Activated naive CD8-positive, alpha-beta T cell treated with anti-CD3 and anti-CD28 coated beads, Interleukin-2, amount 50 U/mL, for 24 hours (primary cell): Measurements from ENCODE around the gene B3GNT3.

Experiments
- ATAC-seq: fragments of 150-1000 bp; cut with Tn5 transposase; one replicate; pipeline ENCODE4 v1.10.0; 2021
- DNase-seq: peaks from one replicate; pipeline ENCODE4 v3.0.0; 2021
- H3K27ac Mint-ChIP-seq: one replicate; pipeline ENCODE4 v1.8.0; 2021; ENCODE audit warnings: mild to moderate bottlenecking, mixed read lengths
- H3K27me3 Mint-ChIP-seq: one replicate; pipeline ENCODE4 v1.8.0; 2021; ENCODE audit warnings: mixed read lengths
- H3K36me3 Mint-ChIP-seq: one replicate; pipeline ENCODE4 v1.8.0; 2021; ENCODE audit warnings: low read depth, mixed read lengths
- H3K4me1 Mint-ChIP-seq: one replicate; pipeline ENCODE4 v1.8.0; 2021; ENCODE audit warnings: mixed read lengths
- H3K4me3 Mint-ChIP-seq: one replicate; pipeline ENCODE4 v1.8.0; 2021; ENCODE audit warnings: mild to moderate bottlenecking, moderate library complexity, mixed read lengths
- H3K9me3 Mint-ChIP-seq: one replicate; pipeline ENCODE4 v1.8.0; 2021; ENCODE audit warnings: mixed read lengths

B3GNT3 gene, protein sequence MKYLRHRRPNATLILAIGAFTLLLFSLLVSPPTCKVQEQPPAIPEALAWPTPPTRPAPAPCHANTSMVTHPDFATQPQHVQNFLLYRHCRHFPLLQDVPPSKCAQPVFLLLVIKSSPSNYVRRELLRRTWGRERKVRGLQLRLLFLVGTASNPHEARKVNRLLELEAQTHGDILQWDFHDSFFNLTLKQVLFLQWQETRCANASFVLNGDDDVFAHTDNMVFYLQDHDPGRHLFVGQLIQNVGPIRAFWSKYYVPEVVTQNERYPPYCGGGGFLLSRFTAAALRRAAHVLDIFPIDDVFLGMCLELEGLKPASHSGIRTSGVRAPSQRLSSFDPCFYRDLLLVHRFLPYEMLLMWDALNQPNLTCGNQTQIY

DNA sequence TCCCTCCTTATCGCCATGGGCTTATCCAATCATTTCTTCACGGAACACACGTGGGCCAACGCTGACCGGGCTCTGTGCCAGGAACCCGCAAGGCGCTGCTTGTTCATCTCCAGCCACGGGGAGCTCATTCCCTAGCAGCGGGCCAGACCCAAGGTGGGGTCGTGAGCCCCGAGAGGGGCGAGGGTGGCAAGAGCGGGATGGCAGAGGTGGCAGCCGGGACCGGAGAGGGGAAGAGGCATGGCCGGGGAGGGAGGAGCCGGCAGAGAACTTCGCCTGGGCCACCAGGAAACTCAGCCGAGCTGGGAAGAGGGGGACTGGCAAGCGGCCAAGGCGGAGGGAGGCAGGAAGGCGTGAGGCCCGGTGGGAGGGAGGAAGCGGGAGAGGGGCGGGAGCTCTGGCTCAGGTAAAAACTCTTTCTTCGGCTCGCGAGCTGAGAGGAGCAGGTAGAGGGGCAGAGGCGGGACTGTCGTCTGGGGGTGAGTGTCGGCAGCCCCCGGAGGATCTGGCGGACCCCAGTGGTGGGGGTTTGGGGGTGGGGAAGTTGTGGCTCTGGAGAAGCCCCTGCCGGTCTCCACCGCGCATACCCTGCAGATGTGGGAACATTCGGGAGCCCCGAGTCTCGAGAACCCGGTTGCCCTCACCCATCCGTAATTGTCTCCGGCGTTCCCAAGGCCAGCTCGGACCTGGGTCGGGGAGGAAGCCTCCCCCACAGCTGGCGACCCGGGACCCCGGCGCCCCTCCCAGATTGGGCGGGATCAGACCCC lies at the start of gene B3GNT3:
Gene B3GNT3, plus strand, starts transcription at position 408 of the 764 bp plus-strand sequence. CDS start 12,670 bp downstream, outside the sequence.
- Mint-ChIP-seq H3K27me3 (peaks cover 15% of the 10 kb centered on the region), H3K36me3 (no peaks in the 10 kb centered on the region), H3K27ac (no peak within 1 kb of the TSS), H3K9me3 (no peaks in the 10 kb centered on the region), H3K4me1 (peaks cover 54% of the 10 kb centered on the region), H3K4me3 (peak within 1 kb of the TSS; percentile 32)
- DNase-seq (peak; percentile 31), ATAC-seq (no peak)

- Mint-ChIP-seq H3K4me1 (peaks cover 57% of the 10 kb centered on the region), H3K9me3 (no peaks in the 10 kb centered on the region), H3K27ac (peak overlapping the region; percentile 78), H3K36me3 (no peaks in the 10 kb centered on the region), H3K27me3 (no peaks in the 10 kb centered on the region), H3K4me3 (peak overlapping the region; percentile 80)
- DNase-seq (peak; percentile 93), ATAC-seq (peak; percentile 90)
Measured at GRCh38 chr19:17747205-17748098, 47.5 kb upstream of the B3GNT3 start.

- no peaks in the 10 kb centered on the region for H3K36me3 Mint-ChIP-seq
- peaks cover 55% of the 10 kb centered on the region for H3K4me1 Mint-ChIP-seq
- H3K27me3 Mint-ChIP-seq = no peaks in the 10 kb centered on the region
- H3K27ac Mint-ChIP-seq = peak overlapping the region; percentile 64
- peak overlapping the region; percentile 80 for H3K4me3 Mint-ChIP-seq
- ATAC-seq = no peak
- no peaks in the 10 kb centered on the region for H3K9me3 Mint-ChIP-seq
- no peak for DNase-seq
Measured at GRCh38 chr19:17748884-17749638, 45.9 kb upstream of the B3GNT3 start.

GRCh38 chr19:17749912-17750317 lies 45.0 kb upstream of the B3GNT3 start:
- no peaks in the 10 kb centered on the region for H3K27me3 Mint-ChIP-seq

GRCh38 chr19:17751103-17751911 lies 43.6 kb upstream of the B3GNT3 start, which contains the start of gene FCHO1:
Gene FCHO1 (plus strand): TSS chr19:17751477. CDS start chr19:17755165, 3,688 bp downstream.
- Mint-ChIP-seq H3K4me3 (peak within 1 kb of the TSS; percentile 80), H3K36me3 (peaks cover 7% of the 10 kb centered on the region), H3K9me3 (no peaks in the 10 kb centered on the region), H3K27me3 (no peaks in the 10 kb centered on the region), H3K4me1 (peaks cover 73% of the 10 kb centered on the region), H3K27ac (peak within 1 kb of the TSS; percentile 90)
- DNase-seq = peak; percentile 84
- peak; percentile 61 for ATAC-seq

More at GRCh38 chr19:17749912-17750317, 45.0 kb upstream of the B3GNT3 start:
- Mint-ChIP-seq H3K36me3 (peaks cover 4% of the 10 kb centered on the region), H3K9me3 (no peaks in the 10 kb centered on the region), H3K27ac (peak overlapping the region; percentile 64), H3K4me3 (peak overlapping the region; percentile 80), H3K4me1 (peaks cover 61% of the 10 kb centered on the region)
- DNase-seq (peak; percentile 34), ATAC-seq (no peak)

- DNase-seq (no peak), ATAC-seq (no peak)
- peak overlapping the region; percentile 90 for H3K27ac Mint-ChIP-seq
- peak overlapping the region; percentile 80 for H3K4me3 Mint-ChIP-seq
- H3K27me3 Mint-ChIP-seq = no peaks in the 10 kb centered on the region
- peaks cover 73% of the 10 kb centered on the region for H3K4me1 Mint-ChIP-seq
- H3K9me3 Mint-ChIP-seq = no peaks in the 10 kb centered on the region
- peaks cover 10% of the 10 kb centered on the region for H3K36me3 Mint-ChIP-seq
Measured at GRCh38 chr19:17751912-17752273, 43.0 kb upstream of the B3GNT3 start.

- Mint-ChIP-seq H3K27me3 (no peaks in the 10 kb centered on the region), H3K9me3 (no peaks in the 10 kb centered on the region), H3K4me3 (no peak overlapping the region), H3K36me3 (peaks cover 15% of the 10 kb centered on the region), H3K27ac (no peak overlapping the region), H3K4me1 (peaks cover 69% of the 10 kb centered on the region)
- DNase-seq = no peak
- ATAC-seq = no peak
Measured at GRCh38 chr19:17752865-17753639, 41.9 kb upstream of the B3GNT3 start.

DNA sequence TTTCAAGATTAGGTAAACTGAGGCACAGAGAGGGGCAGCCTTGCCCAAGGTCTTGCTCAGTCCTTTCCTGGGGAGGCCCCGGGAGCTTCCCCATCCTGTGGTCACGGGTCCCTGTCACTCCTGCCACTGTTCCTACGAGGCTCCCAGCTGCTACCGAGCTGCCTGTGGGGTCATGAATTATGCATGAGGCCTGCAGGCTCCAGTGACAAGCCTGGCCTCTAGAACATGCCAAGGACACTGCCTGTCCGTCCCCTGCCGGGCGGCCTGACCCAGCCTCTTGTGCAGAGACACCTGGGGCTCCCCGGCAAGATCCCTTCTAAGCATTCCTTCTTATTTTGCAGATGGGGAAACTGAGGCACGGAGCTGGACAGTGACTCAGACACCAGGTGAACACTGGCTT lies 41.0 kb upstream of the B3GNT3 start:
- H3K27me3 Mint-ChIP-seq = no peaks in the 10 kb centered on the region
- H3K27ac Mint-ChIP-seq = no peak overlapping the region
- no peaks in the 10 kb centered on the region for H3K9me3 Mint-ChIP-seq
- H3K4me1 Mint-ChIP-seq = peaks cover 64% of the 10 kb centered on the region
- no peak for DNase-seq
- H3K4me3 Mint-ChIP-seq = no peak overlapping the region
- no peak for ATAC-seq
- H3K36me3 Mint-ChIP-seq = peaks cover 19% of the 10 kb centered on the region

GRCh38 chr19:17754634-17755442 lies 40.1 kb upstream of the B3GNT3 start:
- Mint-ChIP-seq H3K27ac (peak overlapping the region; percentile 87), H3K27me3 (no peaks in the 10 kb centered on the region), H3K4me3 (peak overlapping the region; percentile 27), H3K4me1 (peaks cover 57% of the 10 kb centered on the region), H3K9me3 (no peaks in the 10 kb centered on the region), H3K36me3 (peaks cover 24% of the 10 kb centered on the region)
- ATAC-seq (peak; percentile 42), DNase-seq (no peak)

GRCh38 chr19:17755443-17755890 lies 39.5 kb upstream of the B3GNT3 start:
- H3K36me3 Mint-ChIP-seq = peaks cover 25% of the 10 kb centered on the region
- H3K4me1 Mint-ChIP-seq = peaks cover 57% of the 10 kb centered on the region
- no peaks in the 10 kb centered on the region for H3K9me3 Mint-ChIP-seq
- ATAC-seq = no peak
- H3K27me3 Mint-ChIP-seq = no peaks in the 10 kb centered on the region
- DNase-seq = no peak
- H3K4me3 Mint-ChIP-seq = no peak overlapping the region
- H3K27ac Mint-ChIP-seq = peak overlapping the region; percentile 54

- Mint-ChIP-seq H3K4me1 (peaks cover 56% of the 10 kb centered on the region), H3K27ac (no peak overlapping the region), H3K9me3 (no peaks in the 10 kb centered on the region), H3K27me3 (no peaks in the 10 kb centered on the region), H3K36me3 (peaks cover 29% of the 10 kb centered on the region), H3K4me3 (no peak overlapping the region)
- ATAC-seq (no peak), DNase-seq (peak; percentile 54)
Measured at GRCh38 chr19:17755977-17756670, 38.8 kb upstream of the B3GNT3 start.
